Lung microvascular endothelial cell (primary cell): ENCODE data around the gene TBX6. TPM values are rescaled to one million over a fixed set of nuclear protein-coding genes. Genes with fewer than 3 reads are reported as not detected.

Experiments used
- DNase-seq, 2 donors: peaks; one replicate each; pipeline versions ENCODE4 v3.0.0 to v3.0.0-alpha.2; 2010; ENCODE audit warnings: low read depth in 2 of 2
- total RNA-seq: library from RNA; depleted of rRNA; stranded (reverse); fragments of >200 nt; gene quantifications from 2 replicates; pipeline ENCODE4 v1.2.1, GENCODE V29; 2014

TBX6 gene
- total RNA-seq, 1 donor from 2014 or later = under 0.01 TPM

GRCh38 chr16:30040221-30040620 lies 51.5 kb downstream of the TBX6 start:
- DNase-seq = no peak

Other genes with a start within 250 kb of the TBX6 start
- 50.1 and 86.3 TPM in 2 replicates for gene CDIPT, start 228.7 kb downstream of the TBX6 start, total RNA-seq
- 0.44 and 0.99 TPM in 2 replicates for gene SEZ6L2, start 192.4 kb downstream of the TBX6 start, total RNA-seq
- 0.20 and 0.22 TPM in 2 replicates for gene ASPHD1, start 191.4 kb downstream of the TBX6 start, total RNA-seq
- gene KCTD13, start 165.7 kb downstream of the TBX6 start, total RNA-seq = 1.7 and 3.6 TPM in 2 replicates
- 61.2 and 72.2 TPM in 2 replicates for gene TMEM219, start 129.8 kb downstream of the TBX6 start, total RNA-seq
- gene TAOK2, start 118.1 kb downstream of the TBX6 start, total RNA-seq = 61.2 and 86.1 TPM in 2 replicates
- gene HIRIP3, start 96.3 kb downstream of the TBX6 start, total RNA-seq = 3.6 and 4.1 TPM in 2 replicates
- gene INO80E, start 95.7 kb downstream of the TBX6 start, total RNA-seq = 14.4 and 15.7 TPM in 2 replicates
- gene DOC2A, start 80.9 kb downstream of the TBX6 start, total RNA-seq = under 0.01 and 0.20 TPM in 2 replicates
- not detected in 2 replicates for gene C16orf92, start 68.7 kb downstream of the TBX6 start, total RNA-seq
- not detected in 2 replicates for gene TLCD3B, start 60.7 kb downstream of the TBX6 start, total RNA-seq
- gene ALDOA, start 26.2 kb downstream of the TBX6 start, total RNA-seq = 319 and 337 TPM in 2 replicates
- 174 and 199 TPM in 2 replicates for gene PPP4C, start 15.9 kb downstream of the TBX6 start, total RNA-seq
- gene YPEL3, start 4.3 kb upstream of the TBX6 start, total RNA-seq = 14.4 and 29.4 TPM in 2 replicates
- 0.22 and 1.4 TPM in 2 replicates for gene GDPD3, start 21.6 kb upstream of the TBX6 start, total RNA-seq
- gene MAPK3, start 31.3 kb upstream of the TBX6 start, total RNA-seq = 30.1 and 49.0 TPM in 2 replicates
- 0.79 and 1.5 TPM in 2 replicates for gene CORO1A, start 91.7 kb upstream of the TBX6 start, total RNA-seq
- 20.4 and 25.3 TPM in 2 replicates for gene BOLA2B, start 101.7 kb upstream of the TBX6 start, total RNA-seq
- 35.9 and 44.2 TPM in 2 replicates for gene SLX1A, start 102.0 kb upstream of the TBX6 start, total RNA-seq
- gene SULT1A3, start 107.3 kb upstream of the TBX6 start, total RNA-seq = 1.1 and 2.2 TPM in 2 replicates
- gene NPIPB13, start 156.6 kb upstream of the TBX6 start, total RNA-seq = 0.22 and 0.60 TPM in 2 replicates